HG02981 (cell line): ENCODE measurements around the gene RPL10A.
A peak's percentile ranks its signal among the peaks of the same experiment; 100 is the strongest.

Source experiments
- ATAC-seq: cut with Tn5 transposase; IDR thresholded peaks from one replicate; pipeline ENCODE4 v1.9.1; 2021; ENCODE audit warnings: mild to moderate bottlenecking, moderate library complexity; ENCODE audit not compliant: unreplicated experiment

Gene RPL10A

DNA sequence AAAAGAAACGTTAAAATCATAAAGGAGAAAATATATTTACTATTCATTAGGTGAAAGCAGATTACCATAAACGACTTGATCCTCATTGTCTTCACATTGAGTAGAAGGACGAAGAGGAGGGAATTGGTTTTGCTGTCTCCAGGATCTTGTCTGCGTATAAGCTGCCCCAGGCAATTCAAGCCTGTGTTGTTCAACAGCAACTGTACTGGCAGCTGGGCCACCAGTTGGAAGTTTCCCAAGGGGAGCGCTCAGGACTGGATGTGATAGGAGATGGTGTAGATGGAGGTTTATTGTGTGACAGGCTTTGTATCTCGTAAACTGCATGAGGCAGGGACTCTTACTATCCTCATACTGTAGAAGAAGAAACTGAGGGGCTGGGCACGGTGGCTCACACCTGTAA is 20.0 kb upstream of the RPL10A start:
- no peak for ATAC-seq

DNA sequence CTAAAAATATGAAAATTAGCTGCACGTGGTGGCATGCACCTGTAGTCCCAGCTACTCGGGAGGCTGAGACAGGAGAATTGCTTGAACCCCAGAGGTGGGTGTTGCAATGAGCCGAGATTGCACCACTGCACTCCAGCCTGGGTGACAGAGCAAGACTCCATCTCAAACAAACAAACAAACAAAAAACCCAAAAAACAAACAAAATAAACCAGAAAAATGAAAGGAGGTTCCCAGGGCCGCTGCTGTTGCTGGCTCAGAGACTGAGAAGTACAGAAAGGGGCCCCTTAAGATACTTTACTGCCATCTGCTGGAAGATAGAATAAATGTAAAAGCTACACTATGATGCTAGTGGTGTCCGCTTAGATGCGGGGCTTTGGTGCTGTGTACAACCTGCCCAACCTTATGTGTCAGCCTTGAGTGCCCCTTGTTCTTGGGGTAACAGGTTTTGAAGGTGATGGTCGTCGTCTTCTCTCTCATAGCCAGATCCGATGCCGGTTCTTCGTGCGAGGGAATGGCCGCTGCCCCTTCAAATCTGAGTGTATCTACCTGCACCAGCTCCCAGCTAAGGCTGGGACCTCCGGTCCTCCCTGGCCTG is 18.8 kb upstream of the RPL10A start:
- ATAC-seq, result peak; percentile 33

DNA sequence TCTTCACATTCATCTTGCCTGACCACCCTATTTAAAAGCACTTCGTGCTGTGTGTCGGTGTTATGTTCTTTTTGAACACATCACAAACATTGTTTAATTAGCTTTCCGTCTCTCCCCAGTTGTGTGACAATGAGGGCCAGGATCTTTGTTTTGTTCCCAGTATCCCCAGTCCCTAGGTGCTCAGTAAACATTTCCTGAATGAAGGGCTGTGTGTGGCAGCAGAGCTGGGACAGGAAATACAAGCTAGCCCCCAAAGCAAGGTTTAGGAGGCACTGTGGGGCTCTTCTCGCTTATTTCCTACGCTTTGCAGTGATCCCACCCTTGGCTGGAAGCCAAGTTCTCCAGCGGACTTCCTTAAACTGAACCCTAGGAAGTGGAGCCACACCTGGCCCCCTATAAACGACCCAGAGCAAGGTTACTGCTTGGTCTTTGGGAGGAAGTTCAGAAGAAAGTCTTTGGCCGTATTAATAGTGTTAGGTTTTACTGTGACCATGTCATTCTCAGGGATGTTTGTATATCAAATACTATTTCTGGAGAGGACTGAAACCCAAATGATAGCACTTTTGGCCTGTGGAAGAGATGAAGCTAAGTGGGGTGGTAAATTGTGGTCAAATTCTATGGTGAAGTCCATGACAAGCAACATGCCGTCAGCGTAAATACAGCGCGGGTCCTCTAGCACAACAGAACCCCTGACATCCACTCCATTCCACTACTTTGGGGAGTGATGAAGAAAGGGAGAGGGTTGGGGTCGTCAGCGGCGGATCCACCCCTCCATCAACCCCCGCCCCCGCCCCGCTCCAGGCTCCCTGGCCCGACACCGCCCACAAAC is 16.6 kb upstream of the RPL10A start:
- no peak for ATAC-seq

DNA sequence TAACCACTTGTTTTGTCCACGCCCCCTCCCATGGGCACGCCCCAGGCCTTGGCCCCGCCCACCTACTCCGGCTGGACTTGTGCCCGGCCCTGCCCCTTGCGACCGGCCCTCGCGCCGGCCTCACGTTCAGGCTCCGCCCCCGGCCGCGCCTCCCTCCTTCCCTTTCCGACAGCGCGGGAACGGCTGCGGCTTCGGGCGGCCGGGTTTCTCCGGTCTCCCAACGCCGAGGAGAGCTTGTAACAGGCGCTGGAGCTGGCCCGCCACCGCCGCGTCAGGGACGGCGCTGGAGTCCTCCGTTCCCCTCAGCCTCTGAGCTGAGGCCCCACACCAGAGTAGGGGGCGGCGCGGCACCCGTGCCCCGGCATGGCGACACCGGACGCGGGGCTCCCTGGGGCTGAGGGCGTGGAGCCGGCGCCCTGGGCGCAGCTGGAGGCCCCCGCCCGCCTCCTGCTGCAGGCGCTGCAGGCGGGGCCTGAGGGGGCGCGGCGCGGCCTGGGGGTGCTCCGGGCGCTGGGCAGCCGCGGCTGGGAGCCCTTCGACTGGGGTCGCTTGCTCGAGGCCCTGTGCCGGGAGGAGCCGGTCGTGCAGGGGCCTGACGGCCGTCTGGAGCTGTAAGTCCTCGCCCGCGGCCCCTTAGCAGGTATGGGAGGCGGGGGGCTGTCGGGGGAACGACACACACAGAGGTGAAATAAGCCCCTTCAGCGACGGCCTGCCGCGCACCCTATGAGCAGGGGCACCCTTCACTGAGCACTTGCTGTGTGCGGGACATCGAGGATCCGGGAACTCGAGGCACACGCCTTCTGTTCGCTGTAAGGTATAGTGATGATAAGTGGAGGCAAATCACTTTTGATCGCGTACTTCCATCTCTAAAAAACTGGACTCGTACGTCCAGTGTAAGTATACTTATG is 15.8 kb upstream of the RPL10A start, which contains the start of gene FANCE:
Gene FANCE (plus strand): TSS at position 156 of the 908 bp plus-strand sequence. CDS start 208 bp downstream, at position 364.
- ATAC-seq, result peak; percentile 86

DNA sequence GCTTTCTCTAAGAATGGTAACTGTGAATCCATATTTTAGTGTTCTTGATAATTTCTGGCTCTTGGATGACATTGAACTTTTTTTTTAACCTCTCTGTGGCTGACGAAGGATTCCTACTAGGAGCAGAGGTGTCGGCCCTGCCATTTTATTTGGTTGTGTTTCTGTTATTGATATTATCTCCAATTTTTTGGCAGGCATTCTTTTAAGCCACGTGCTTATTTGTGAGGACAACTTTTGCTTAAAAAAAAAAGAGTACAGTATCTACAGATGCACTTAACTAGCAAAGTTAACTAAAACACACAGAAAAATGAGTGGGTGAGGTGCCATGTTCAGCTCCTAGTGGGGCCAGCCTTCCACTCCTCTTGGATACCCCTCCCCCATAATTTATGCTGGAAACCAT is 15.0 kb upstream of the RPL10A start:
- no peak for ATAC-seq

DNA sequence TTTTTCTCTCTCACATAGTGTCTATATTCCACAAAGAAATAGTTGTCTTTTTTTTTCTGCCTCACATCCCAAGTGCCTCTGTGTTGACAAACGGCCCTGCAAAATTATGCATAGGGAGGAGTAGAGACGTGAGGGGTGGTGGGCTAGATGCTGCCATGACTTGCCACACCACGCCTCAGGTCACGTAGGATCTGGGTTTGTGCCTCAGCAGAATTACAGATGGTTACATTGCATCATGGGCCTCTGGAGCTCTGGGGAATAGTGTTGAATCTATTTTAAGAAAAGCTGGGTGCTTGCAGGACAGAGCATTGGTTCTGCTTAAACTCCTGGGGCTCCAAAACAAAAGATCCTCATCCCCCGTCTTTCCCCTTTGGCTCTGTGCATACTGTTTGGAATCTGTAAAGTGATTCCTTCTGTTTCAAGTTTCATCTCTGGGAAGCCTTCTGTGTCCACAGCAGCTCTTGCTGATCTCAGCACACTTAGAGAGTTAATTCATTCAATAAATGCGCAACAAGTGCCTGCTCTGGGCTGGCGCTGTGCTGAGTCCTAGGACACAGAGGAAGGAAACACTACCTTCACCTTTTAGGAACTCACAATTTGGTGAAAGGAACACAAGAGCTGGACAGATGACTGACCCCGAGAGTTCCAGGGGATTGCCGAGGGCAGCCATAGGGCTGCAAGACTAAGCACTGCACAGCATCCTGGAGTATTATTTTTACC is 13.7 kb upstream of the RPL10A start:
- no peak for ATAC-seq

DNA sequence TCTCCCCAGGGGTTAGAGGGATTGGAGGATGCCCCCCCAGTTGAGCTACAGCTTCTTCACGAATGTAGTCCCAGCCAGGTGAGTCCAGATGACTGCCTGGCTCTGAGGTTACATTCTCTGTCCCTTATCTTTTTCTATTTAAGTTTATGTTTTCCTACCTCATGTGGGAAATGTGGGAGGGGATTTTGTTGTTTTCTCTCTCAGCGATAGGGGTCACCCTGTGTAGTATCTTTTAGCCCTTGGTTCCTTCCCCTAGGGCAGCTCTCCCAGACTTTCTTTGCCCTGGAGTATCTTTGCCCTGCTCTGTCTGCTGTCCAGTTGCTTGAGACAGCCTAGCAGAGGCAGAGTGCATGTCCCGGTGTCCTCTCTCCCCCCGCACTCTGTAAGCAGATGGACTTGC is 10.3 kb upstream of the RPL10A start:
- no peak for ATAC-seq

DNA sequence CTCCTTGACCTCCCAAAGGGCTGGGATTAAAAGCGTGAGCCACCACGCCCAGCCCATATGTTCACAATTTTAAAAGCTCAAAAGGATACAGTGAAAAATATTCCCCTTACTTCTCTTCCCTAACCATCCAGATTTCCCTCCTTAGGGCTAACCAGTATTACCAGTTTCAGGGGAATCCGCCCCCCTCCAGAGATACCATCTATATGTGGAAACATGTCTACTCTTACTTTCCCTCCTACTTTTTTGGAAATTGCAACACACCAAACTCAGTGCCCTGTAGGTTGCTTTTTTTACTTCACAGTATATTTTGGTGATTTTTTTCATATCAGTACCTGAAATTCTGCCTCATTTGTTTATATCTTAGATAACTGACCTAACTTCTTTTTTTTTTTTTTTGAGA is 6.9 kb upstream of the RPL10A start:
- no peak for ATAC-seq

DNA sequence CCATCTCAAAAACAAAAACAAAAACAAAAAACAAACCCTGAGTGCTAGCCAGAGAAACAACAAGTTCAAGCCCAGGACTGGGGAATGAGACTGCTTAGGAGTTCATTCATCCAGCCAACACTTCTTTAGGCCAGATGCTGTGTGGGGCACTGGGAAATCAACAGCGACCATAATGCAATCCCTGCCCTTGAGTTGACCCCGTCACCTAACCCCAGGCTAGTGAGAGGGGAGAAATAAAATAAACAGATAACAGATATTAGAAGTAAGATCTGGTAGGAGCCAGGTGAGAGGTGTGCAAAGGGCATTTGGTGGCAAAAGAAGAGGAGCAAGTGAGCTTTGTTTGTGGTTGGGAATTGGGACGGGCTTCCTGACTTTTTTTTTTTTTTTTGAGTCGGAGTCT is 4.9 kb upstream of the RPL10A start:
- ATAC-seq, result no peak

DNA sequence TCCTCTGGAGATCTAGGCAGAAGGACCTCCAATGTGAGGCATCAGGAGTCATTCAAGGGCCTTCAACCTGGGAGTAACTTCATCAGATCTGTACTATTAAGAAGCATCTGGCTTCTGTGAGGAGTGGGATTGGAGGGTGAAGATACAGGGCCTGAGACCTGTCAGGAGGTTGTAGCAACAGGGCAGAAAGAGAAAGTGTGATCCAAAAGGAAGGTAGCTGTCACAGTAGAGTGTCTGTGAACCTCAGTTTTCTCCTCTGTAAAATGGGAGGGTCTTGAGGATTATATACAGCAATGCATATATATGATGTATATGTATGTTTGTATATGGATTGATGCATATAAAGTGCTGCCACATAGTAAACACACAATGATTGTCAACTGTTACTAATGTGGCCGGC is 2.6 kb upstream of the RPL10A start:
- no peak for ATAC-seq

DNA sequence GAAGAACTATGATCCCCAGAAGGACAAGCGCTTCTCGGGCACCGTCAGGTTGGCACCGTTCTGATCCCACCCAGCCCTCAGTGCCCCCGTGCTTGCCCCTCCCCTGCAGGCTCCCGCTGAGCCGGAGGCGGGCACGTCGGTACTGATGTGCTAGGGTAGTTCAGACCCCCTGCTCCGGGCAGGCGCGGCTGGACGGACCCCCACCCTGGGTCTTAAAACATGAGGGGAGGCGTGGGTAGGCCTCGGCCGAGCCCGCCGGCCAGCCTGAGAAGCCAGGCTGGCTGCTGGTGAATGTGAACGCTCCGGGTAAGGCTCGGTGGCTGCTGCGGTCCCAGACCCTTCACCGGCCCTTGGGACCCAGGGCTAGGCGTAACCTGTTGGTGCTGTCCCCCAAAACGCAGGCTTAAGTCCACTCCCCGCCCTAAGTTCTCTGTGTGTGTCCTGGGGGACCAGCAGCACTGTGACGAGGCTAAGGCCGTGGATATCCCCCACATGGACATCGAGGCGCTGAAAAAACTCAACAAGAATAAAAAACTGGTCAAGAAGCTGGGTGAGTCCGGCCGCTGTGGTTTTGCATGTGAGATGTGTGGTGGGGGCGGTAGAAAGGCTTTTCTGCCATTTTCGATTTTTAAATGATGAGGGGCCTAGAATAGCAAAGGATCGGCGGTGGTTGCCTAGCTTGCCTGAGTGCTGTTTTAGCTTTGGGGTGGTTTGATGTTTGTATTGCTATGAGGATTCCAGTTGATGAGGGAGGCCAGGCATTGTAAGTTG is 964 bp downstream of the RPL10A start:
- no peak for ATAC-seq

DNA sequence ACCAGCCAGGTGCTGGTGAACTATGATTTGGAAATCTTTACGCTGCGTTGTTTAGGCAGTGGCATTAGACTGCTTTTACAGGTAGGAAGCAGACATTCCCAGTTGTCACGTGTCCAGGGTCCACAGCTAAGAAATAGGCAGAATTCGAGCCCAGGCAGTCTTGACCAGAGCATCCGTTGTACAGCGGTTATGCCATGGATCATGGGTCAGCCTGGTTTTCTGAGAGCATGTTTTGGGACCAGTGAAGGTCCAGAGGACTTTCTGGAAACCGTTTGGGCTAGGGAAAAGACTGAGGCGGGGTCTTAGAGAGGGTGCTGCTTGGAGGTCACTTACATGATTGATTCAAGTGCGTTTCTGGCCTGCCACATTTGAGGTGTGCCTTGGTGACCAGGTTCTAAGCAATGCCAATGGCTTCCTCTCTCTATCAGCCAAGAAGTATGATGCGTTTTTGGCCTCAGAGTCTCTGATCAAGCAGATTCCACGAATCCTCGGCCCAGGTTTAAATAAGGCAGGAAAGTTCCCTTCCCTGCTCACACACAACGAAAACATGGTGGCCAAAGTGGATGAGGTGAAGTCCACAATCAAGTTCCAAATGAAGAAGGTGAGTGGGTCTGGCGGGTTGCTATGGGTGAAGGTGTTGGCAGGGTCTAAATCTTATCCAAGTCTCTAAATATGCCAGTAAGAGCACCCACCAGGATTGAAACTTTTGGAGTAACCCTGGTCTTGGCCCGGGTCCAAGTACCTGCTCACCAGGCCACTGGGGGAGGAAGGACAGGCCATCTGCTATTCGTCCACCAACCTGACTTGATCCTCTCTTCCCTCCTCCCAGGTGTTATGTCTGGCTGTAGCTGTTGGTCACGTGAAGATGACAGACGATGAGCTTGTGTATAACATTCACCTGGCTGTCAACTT is 1.8 kb downstream of the RPL10A start:
- no peak for ATAC-seq

DNA sequence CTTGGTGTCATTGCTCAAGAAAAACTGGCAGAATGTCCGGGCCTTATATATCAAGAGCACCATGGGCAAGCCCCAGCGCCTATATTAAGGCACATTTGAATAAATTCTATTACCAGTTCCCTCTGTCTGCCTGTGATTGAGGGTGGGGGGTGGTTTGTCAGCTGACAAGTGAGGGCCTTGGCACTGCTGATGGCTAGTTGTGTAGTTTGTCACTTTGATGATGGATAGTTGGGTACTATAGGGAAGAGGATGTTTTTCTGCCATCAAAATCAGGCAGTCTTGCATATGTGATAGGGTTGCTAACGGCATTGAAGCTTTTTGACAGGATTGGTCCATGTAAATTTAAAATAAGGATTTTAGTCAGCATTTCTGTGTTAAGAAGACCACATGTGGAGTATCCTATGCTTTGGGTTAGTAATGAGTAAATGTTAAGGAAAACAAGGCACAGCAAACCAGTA is 2.5 kb downstream of the RPL10A start:
- ATAC-seq, result no peak

DNA sequence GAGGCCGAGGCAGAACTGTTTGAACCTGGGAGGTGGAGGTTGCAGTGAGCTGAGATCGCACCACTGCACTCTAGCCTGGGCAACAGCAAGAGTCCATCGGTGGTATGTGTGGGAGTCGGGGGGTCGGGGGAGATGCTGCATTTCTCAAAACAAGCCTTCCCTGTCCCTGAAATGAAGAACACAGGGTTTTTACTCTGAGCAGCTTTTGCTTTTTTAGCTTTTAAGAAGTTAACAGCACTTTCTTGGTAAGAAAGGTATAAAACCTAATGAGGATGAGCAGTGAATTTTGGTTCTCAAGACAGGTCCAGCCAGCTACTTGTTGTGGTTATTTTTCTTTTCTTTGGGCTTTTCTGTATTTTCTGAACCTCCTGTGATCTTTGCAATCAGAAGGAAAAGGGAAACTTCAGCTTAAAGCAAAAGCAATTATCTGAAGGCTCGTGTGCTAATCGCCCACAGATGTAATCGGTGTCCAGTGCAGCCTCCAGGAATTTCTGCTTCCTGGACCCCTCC is 3.7 kb downstream of the RPL10A start:
- no peak for ATAC-seq

DNA sequence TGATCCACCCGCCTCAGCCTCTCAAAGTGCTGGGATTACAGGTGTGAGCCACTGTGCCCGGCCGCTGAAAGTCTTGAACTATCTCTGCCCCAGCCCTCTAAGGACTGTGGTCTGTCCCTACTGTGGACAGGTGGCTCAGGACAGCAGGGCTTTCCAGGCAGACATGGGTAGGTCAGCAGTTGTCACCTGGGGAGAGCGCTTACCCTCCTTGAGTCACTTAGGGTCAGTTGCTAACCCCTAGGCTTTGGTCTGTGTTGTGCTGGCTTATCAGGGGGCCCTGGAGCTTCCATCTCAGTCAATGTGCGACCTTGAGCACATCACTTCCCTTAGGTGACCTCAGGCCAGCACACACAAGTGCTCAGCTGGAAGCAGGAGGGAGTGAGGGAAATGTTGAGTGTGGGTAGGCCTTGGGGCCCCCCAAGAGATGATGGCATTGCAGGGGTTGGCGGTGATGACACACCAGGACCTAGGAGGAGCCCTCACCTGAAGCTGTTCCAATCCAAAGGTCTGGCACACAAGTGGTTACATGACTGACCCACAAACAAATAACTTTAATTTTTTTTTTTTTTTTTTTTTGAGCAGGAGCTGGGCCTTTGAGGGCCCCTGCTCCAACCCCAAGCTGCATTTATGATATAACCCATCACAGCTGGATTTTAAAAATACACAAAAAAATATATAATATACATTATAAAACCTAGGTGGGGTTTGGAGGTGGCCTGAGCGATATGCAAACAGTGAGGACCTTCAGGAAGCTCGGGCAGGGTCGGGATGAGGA is 5.1 kb downstream of the RPL10A start:
- ATAC-seq, result no peak

DNA sequence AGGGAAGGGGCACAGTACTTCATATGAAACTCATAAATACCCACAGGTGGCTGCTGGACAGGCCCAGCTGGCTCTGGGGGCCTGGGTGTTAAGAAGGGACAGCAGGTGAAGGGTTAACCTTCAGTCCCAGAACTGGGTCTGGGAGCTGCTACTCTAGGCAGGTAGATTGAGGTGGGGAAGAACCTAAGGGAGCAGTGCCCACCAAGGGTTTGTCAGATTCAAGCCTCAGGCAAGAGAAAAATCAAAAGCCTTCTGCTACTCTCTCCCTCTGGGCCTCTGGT is 5.6 kb downstream of the RPL10A start:
- ATAC-seq, result no peak

DNA sequence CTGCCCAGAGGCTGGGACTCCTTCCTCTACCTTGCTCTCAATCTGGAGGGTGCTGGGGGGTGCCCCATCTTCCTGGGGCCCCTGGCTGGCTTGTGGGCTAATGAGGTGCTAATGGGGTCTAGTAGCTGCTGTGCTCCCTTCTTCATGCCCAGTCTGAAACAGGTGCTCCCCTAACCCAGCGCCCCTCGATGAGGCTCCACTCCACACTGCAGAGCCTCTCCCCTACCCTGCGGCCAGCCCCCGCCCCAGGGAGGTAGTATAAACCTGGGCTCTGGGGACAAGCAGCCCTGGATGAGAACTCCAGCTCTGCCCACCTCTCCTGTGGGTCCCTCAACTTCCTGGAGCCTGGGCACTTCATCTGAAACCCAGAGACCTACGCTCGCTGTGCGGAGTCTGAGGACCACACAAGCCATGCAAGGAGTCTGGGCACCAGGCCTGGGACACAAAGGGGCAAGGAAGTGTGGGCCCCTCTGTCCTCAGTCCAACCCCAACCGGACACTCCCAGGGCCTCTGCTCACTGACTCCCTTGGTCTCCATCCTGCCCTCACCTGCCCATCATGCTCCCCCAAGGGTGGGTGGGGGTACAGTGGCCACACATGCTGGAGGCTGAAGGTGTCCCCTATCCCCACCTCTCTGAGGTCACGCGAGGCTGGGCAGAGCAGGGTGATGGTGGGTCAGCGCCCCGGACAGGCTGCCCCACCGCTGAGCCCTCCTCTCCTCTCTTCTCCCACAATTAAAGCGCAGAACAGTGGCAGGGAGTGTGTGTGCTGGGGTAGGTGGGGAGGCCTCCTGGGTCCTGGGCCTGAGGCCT is 6.1 kb downstream of the RPL10A start:
- ATAC-seq, result no peak
